22Rv1 (cell line): ENCODE data around the gene CYGB.

Experiments
- H3K27ac ChIP-seq: fragments of 450-650 bp; 2 replicates; pipeline ENCODE4 v1.5.1; 2017
- ZFX ChIP-seq: fragments of 450-650 bp; IDR thresholded peaks from 2 replicates; pipeline ENCODE4 v1.6.1; 2017; ENCODE audit warnings: antibody characterized with exemption, borderline replicate concordance
- TF ChIP-seq, protein P1 (sequence below): fragments of 450-650 bp; IDR thresholded peaks from 2 replicates; pipeline ENCODE4 v1.5.1; 2017; ENCODE audit warnings: mild to moderate bottlenecking

CYGB gene

DNA sequence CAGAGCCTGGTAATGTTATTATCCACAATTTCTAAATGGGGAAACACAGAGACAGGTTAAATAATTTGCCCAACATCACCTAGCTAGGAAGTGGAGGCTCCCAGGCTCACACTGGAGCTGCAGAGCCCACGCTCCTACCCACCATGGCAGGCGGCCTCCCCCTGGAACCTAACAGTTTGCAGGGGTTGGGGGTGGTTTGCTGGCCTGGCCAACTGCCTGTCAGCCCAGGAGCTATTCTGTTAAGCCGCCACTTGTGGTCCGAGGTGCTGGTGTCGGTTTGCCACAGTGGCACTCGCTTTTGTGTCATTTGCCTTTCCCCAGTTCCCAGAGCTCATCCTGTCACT is 5.9 kb upstream of the CYGB start:
- TF ChIP-seq, protein P1, sequence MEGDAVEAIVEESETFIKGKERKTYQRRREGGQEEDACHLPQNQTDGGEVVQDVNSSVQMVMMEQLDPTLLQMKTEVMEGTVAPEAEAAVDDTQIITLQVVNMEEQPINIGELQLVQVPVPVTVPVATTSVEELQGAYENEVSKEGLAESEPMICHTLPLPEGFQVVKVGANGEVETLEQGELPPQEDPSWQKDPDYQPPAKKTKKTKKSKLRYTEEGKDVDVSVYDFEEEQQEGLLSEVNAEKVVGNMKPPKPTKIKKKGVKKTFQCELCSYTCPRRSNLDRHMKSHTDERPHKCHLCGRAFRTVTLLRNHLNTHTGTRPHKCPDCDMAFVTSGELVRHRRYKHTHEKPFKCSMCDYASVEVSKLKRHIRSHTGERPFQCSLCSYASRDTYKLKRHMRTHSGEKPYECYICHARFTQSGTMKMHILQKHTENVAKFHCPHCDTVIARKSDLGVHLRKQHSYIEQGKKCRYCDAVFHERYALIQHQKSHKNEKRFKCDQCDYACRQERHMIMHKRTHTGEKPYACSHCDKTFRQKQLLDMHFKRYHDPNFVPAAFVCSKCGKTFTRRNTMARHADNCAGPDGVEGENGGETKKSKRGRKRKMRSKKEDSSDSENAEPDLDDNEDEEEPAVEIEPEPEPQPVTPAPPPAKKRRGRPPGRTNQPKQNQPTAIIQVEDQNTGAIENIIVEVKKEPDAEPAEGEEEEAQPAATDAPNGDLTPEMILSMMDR = no peak
- no peak for TF ChIP-seq ZFX
- no peak overlapping the region for H3K27ac ChIP-seq

DNA sequence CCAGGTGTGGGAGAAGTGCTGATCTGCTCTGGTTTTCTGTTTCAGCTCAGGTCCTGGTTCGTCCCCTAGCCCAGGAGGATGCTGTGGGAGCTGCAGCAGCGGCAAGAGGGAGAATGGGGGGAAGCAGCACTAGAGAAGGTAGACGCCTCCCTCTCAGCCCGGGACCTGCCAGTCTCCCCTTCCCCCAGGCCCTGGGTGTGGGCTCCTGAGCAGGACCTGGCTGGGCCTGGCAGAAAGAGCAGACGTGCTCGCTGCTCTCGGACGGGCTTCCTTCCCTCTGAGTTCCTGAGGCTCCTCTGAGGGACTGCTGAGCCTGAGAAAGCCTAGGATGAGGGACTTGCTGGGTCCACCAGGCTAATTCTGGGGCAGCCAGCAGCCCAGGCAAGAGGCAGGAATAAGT is 5.5 kb upstream of the CYGB start:
- no peak overlapping the region for H3K27ac ChIP-seq
- TF ChIP-seq ZFX = no peak
- TF ChIP-seq, protein P1 = no peak

DNA sequence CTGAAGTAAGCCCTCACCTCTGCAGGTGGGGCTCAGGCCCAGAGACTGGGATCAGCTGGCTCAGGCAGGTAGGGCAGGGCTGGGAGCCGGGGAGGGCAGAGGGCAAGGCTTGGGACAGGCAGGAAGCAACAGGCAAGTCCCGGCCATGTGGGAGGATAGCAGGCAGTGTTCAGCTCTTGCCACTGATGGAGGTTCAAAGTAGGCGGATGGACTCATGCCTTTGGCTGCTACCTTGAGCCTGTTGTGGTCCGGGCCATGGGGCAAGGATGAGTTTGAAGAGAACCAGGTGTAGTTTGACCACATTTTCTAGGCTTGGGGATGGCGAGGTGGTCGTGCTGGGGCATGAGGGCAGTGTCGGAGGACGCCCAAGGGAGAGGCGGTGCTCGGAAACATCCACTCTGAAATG is 5.1 kb upstream of the CYGB start:
- no peak for TF ChIP-seq ZFX
- TF ChIP-seq, protein P1 = no peak
- no peak overlapping the region for H3K27ac ChIP-seq

DNA sequence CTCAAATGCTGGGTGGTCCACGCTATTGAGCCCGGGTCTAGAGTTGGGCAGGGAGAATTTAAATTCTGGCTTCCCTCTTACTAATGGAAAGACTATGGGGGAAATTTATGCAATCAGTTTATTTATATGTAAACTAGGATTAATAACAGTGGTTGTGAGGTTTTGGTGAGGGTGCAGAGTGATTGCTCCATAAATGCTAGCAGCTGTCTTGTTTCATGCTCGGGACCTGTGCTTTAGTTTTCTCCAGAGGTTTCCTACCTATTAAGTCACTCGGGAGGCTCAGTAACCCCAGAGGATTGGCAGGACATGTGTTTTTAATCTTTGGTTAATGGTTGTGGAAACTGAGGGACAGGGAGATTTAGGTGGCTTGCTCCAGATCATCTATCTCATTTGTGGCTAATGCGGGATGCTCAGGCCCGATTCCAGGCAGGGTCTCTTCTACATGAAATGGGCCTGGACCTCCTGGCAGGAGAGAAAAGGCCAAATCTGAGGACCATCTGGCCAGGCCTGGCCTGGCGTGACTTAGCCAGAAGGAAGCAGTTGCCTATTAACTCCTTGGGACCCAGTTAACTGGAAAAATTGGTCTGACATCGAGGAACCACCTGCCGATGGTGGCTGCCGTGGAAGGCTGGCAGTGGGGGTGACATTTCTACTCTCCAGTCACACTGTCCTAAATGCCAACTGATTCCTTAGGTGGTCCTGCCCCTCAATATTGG is 4.4 kb upstream of the CYGB start:
- H3K27ac ChIP-seq = no peak overlapping the region
- no peak for TF ChIP-seq ZFX
- TF ChIP-seq, protein P1 = no peak

DNA sequence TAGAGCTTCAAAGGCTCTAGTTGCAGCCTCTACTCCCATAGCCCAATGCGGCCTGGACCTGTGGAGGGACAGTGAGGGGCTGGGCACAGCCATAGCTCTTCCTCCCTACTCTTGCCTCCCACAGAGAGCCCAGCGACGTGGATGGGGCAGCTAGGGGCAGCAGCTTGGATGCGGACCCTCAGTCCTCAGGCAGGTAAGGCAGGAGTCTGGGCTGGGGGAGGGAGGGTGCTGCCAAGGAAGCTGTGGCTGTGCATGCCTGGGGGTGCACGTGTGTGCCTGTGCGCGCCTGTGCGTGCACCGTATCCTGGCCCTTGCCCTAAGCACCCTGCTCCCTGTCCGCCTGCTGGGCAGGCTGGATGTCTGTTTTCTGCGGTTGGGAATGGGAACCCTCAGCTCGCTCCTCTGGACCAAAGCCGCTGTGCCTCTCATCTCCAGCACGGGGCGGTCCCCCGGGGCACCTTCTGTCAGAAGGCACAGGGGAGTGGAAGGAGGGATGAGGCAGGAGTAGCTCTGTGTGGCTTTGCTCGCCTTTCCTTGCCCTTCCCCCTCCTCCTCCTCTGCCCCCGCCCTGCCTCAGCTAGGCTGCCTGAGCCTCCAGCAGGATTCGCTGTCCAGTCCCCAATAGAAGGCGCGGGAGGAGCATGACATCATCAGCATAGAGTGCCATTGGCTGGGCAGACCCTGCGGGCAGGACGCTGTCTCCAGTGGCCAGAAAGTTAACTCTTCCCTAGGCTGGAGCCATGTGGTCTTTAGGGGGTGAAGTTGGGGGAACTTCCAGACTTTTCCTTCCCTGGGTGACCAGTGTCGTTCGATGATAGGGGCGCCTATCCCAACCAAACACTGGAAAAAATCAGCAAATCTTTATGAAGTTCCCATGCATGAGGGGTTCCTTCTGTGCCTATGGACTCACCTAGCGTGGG is 3.1 kb upstream of the CYGB start:
- no peak overlapping the region for H3K27ac ChIP-seq
- TF ChIP-seq, protein P1 = peak; percentile 25
- no peak for TF ChIP-seq ZFX

DNA sequence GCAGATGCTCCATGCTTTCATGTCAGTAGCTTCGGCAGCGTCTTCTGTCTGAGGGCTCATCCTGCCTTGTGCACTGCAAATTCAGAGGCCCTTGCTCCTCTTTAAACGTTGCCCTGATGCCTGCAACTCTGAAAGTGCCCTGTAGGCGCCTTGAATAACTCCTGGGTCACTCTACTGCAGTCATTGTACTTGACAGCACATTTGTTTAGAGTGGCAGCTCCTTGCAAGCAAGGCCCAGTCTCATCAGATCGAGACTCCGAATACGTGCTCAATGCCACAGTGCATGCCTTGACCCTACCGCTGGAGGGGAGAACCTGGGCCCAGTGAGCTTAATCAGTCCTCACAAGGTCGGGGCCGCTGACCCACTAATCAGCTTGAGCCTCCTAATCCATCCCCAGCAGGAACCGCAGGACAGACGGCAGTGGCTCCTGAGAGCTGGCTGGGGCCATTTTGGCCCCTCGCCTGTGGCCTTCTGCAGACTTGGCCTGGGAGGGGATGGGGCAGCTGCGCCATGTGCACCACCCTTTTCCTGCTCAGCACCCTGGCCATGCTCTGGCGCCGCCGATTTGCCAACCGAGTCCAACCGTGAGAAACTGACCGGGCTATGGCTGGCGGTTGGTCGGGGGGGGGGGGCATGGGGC is 2.2 kb upstream of the CYGB start, which contains the start of gene PRCD:
PRCD (plus strand) TSS at position 414 of the 641 bp plus-strand sequence; CDS start at position 512, 98 bp downstream.
- no peak within 1 kb of the TSS for H3K27ac ChIP-seq
- TF ChIP-seq ZFX = no peak
- TF ChIP-seq, protein P1 = no peak
